ENCODE results near the gene KIAA1549.

KIAA1549 gene

DNA sequence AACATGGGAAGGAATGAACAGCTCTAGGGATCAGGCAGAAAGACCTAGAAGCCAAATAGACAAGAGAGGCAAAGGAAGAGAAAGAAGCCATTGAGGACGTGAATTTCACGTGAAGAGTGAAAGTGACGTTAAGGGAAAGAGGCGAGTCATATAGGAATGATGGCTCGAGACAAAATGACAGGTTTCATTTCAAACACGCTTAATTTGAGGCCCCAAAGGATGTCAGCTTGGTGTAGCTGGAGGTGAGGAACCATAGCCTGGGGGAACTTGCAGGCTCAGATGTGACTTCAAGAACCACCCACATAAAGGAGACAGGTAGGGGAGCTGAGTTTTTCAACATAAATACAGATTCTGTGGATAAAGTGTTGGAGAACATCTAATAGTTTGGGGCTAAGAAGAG lies 98.9 kb downstream of the KIAA1549 start:
- Histone ChIP-seq H3K27ac (no peak overlapping the region), H3K9ac (ENCODE audit: insufficient read length) (no peak overlapping the region), H3K9me3 (ENCODE audit: low read depth, low read length) (no peaks in the 10 kb centered on the region), H3K36me3 (ENCODE audit: insufficient read depth, low read length) (no peaks in the 10 kb centered on the region), H3K4me3 (no peak overlapping the region)
- TF ChIP-seq FOXP2 (optimal IDR thresholded peaks at IDR 0.05; ENCODE audit: control extremely low read depth, extremely low read length, insufficient read depth) = no peak
- no peak for TF ChIP-seq POLR2AphosphoS5 (IDR thresholded peaks at IDR 0.05; ENCODE audit: borderline replicate concordance, low read depth, low read length)
- no peak for TF ChIP-seq EZH2 (IDR thresholded peaks at IDR 0.05)
- no peak for DNase-seq (ENCODE audit: low read depth, low spot score)

DNA sequence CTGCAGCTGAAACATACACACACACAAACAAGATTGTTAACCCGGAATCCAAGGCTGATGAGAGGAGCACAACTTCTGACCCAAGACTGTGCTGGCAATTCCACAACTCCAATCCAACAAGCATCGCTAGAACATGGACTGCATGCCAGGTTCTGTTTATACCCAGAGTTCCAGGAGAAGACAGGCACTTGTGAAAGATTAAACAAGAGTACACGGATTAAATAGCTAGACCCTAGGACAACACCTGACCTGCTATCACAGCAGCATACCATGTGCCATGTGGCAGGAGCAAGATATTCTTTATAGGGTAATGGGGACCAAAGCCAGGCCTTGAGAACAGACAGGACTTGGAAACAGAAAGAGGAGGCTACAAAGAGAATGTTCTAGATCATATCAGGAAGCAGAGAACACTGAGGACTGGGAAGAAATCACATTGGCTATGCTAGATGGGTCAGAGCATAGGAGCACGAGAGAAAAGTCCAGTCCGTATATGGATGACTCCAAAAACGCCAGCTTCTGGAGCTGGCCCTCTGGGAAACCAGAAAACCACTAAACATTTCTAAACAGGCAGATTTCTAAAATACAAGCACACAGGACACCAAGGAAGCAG lies 99.5 kb downstream of the KIAA1549 start:
- no peak overlapping the region for H3K9ac ChIP-seq (ENCODE audit: insufficient read length)
- H3K27ac ChIP-seq = no peak overlapping the region
- TF ChIP-seq EZH2 (IDR thresholded peaks at IDR 0.05) (no peak), FOXP2 (optimal IDR thresholded peaks at IDR 0.05; ENCODE audit: control extremely low read depth, extremely low read length, insufficient read depth) (no peak), POLR2AphosphoS5 (IDR thresholded peaks at IDR 0.05; ENCODE audit: borderline replicate concordance, low read depth, low read length) (no peak)
- H3K4me3 ChIP-seq = no peak overlapping the region
- no peaks in the 10 kb centered on the region for H3K36me3 ChIP-seq (ENCODE audit: insufficient read depth, low read length)
- no peaks in the 10 kb centered on the region for H3K9me3 ChIP-seq (ENCODE audit: low read depth, low read length)
- DNase-seq (ENCODE audit: low read depth, low spot score) = no peak

DNA sequence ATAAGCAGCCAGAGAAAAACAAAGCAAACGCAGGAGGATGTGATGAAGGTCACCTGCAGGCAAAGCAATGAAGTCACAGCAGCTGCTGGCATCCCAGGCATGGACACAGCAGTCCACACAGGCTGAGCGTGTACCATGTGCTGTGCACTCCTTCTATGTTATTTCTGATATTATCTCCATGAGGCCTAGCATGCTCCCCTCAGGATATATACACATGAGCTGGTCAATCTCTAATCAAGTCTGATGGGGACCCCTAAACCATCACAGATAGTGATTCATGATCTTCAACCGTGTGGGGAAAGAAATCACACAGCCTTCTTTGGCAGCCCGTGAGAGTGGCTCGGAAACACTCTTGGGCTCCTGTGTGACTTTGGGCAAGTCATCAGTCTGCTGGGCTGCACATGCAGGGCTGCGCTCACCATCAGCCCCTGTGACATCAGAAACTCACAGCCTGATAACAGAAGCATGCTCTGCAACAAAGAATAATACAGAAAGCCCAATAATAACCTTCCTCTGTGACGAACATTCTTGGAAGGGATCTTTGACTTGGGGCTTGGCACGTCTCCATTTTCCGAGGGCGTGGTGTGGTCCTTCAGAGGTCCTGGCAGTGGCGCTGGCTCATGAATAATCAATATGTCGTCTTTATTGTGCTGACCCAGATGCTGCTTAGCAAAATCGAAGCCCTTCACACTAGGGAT lies 100.2 kb downstream of the KIAA1549 start:
- no peak for TF ChIP-seq EZH2 (IDR thresholded peaks at IDR 0.05)
- no peak for TF ChIP-seq FOXP2 (optimal IDR thresholded peaks at IDR 0.05; ENCODE audit: control extremely low read depth, extremely low read length, insufficient read depth)
- no peak for TF ChIP-seq POLR2AphosphoS5 (IDR thresholded peaks at IDR 0.05; ENCODE audit: borderline replicate concordance, low read depth, low read length)
- Histone ChIP-seq H3K4me3 (no peak overlapping the region), H3K9me3 (ENCODE audit: low read depth, low read length) (no peaks in the 10 kb centered on the region), H3K36me3 (ENCODE audit: insufficient read depth, low read length) (no peaks in the 10 kb centered on the region), H3K27ac (no peak overlapping the region), H3K9ac (ENCODE audit: insufficient read length) (no peak overlapping the region)
- no peak for DNase-seq (ENCODE audit: low read depth, low spot score)

DNA sequence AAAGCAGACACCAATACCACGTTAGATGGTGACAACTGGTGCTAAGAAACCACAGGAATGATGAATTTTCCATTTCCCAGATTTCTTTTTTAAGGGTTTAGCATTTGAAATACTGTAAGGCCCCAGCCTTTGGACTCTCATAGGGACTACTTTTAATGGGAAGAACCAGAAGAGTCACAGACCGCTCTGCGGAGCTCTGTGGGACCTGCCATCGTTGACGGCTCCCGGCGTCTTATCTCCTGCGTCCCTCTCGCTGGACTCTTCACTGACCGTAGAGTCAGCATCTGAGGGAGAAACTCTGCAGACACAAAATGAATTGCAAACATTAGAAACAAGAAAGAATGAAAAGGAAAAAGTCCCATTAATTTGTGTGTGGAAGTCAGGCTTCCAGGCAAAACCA lies 101.8 kb downstream of the KIAA1549 start:
- no peaks in the 10 kb centered on the region for H3K36me3 ChIP-seq (ENCODE audit: insufficient read depth, low read length)
- H3K9ac ChIP-seq (ENCODE audit: insufficient read length) = no peak overlapping the region
- no peak overlapping the region for H3K4me3 ChIP-seq
- no peak for TF ChIP-seq POLR2AphosphoS5 (IDR thresholded peaks at IDR 0.05; ENCODE audit: borderline replicate concordance, low read depth, low read length)
- no peak for TF ChIP-seq FOXP2 (optimal IDR thresholded peaks at IDR 0.05; ENCODE audit: control extremely low read depth, extremely low read length, insufficient read depth)
- TF ChIP-seq EZH2 (IDR thresholded peaks at IDR 0.05) = no peak
- no peak overlapping the region for H3K27ac ChIP-seq
- no peaks in the 10 kb centered on the region for H3K9me3 ChIP-seq (ENCODE audit: low read depth, low read length)
- DNase-seq (ENCODE audit: low read depth, low spot score) = no peak

DNA sequence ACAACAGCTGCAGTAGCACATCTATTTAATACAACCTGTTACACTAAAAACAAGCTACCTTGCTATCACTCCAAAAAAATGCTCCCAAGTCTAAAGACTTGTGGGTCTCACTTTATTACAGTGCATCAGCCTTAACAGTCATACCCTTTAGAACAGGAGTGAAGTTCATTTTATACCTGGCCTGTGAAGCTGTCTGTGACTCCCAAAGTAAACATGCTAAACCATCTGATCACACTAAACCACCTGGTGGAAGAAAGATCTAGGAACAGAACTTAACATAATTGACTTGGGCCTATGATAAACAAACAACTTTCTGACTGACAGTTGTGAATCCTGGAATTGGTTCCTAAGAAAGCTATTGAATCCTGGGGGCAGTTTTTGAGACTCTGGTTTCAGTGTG lies 102.3 kb downstream of the KIAA1549 start:
- H3K9me3 ChIP-seq (ENCODE audit: low read depth, low read length) = no peaks in the 10 kb centered on the region

DNA sequence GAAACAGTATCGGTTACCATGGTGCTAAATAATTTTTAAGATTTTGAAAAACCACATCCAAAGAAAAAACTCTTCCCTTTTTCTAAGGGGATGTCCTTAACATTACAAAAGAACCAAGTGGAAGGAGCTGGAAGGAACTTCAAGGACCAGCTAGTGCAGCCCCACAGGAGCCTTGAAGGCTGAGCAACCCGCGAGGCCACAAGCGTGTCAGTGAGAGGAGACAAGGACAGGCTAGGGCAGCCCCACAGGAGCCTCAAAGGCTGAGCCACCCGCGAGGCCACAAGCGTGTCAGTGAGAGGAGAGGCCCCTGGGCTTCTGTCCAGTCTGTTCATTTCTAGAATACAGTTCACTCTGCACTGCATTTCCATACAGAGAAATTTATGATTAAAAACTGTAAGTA lies 103.1 kb downstream of the KIAA1549 start:
- Histone ChIP-seq H3K36me3 (ENCODE audit: insufficient read depth, low read length) (no peaks in the 10 kb centered on the region), H3K9ac (ENCODE audit: insufficient read length) (no peak overlapping the region), H3K4me3 (no peak overlapping the region), H3K9me3 (ENCODE audit: low read depth, low read length) (no peaks in the 10 kb centered on the region), H3K27ac (no peak overlapping the region)
- DNase-seq (ENCODE audit: low read depth, low spot score) = no peak
- TF ChIP-seq POLR2AphosphoS5 (IDR thresholded peaks at IDR 0.05; ENCODE audit: borderline replicate concordance, low read depth, low read length) (no peak), EZH2 (IDR thresholded peaks at IDR 0.05) (no peak), FOXP2 (optimal IDR thresholded peaks at IDR 0.05; ENCODE audit: control extremely low read depth, extremely low read length, insufficient read depth) (no peak)

More for the DNA sequence above, 102.3 kb downstream of the KIAA1549 start:
- TF ChIP-seq FOXP2 (optimal IDR thresholded peaks at IDR 0.05; ENCODE audit: control extremely low read depth, extremely low read length, insufficient read depth) = no peak
- Histone ChIP-seq H3K27ac (no peak overlapping the region), H3K36me3 (ENCODE audit: insufficient read depth, low read length) (no peaks in the 10 kb centered on the region), H3K9ac (ENCODE audit: insufficient read length) (no peak overlapping the region), H3K4me3 (no peak overlapping the region)
- DNase-seq (ENCODE audit: low read depth, low spot score) = no peak

DNA sequence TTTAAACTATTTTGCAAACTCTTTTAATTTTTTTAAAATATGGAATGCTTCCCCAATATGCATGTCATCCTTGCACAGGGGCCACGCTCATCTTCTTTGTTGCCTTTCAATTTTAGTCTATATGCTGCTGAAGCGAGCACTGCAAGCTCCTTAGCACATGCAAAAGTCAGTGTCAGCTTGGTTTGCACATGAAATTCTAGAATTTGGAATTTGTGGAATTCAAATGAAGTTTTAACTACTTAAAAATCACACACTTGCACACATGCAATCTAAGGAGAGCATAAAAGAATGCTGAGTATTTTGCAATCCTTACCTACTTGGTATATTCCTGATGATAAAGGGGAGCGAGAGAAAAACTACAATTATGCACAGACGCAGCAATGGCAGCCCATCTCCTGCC lies 104.9 kb downstream of the KIAA1549 start:
- Histone ChIP-seq H3K9me3 (ENCODE audit: low read depth, low read length) (no peaks in the 10 kb centered on the region), H3K36me3 (ENCODE audit: insufficient read depth, low read length) (no peaks in the 10 kb centered on the region), H3K4me3 (no peak overlapping the region), H3K9ac (ENCODE audit: insufficient read length) (no peak overlapping the region), H3K27ac (no peak overlapping the region)
- DNase-seq (ENCODE audit: low read depth, low spot score) = no peak
- TF ChIP-seq EZH2 (IDR thresholded peaks at IDR 0.05) (no peak), POLR2AphosphoS5 (IDR thresholded peaks at IDR 0.05; ENCODE audit: borderline replicate concordance, low read depth, low read length) (no peak), FOXP2 (optimal IDR thresholded peaks at IDR 0.05; ENCODE audit: control extremely low read depth, extremely low read length, insufficient read depth) (no peak)

DNA sequence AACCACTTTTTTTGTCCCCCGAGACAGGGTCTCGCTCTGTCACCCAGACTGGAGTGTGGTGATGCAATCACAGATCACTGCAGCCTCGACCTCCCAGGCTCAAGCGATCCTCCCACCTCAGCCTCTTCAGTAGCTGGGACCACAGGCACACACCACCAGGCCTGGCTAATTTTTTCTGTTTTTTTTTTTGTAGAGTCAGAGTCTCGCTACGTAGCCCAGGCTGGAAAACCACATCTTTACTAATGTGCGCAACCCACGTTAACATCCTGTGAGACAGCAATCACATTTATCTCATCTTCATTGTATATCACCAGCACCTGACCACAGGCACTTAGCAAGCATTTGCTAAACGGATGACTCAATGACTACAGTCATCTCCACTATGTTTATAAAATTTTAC lies 105.4 kb downstream of the KIAA1549 start:
- no peak overlapping the region for H3K4me3 ChIP-seq
- no peak overlapping the region for H3K27ac ChIP-seq
- DNase-seq (ENCODE audit: low read depth, low spot score) = no peak
- H3K36me3 ChIP-seq (ENCODE audit: insufficient read depth, low read length) = no peaks in the 10 kb centered on the region
- TF ChIP-seq FOXP2 (optimal IDR thresholded peaks at IDR 0.05; ENCODE audit: control extremely low read depth, extremely low read length, insufficient read depth) = no peak
- no peak for TF ChIP-seq POLR2AphosphoS5 (IDR thresholded peaks at IDR 0.05; ENCODE audit: borderline replicate concordance, low read depth, low read length)
- no peak for TF ChIP-seq EZH2 (IDR thresholded peaks at IDR 0.05)
- no peaks in the 10 kb centered on the region for H3K9me3 ChIP-seq (ENCODE audit: low read depth, low read length)
- no peak overlapping the region for H3K9ac ChIP-seq (ENCODE audit: insufficient read length)
